Measurements from ENCODE around the gene FUT1. TPM values are rescaled to one million over a fixed set of nuclear protein-coding genes. Genes with fewer than 3 reads are reported as not detected.

The FUT1 gene
- total RNA-seq, 1 experiment from 2014 or later: 14.7 TPM

- Mint-ChIP-seq H3K4me3 (ENCODE audit: unreplicated experiment) (peak overlapping the region; percentile 89), H3K36me3 (ENCODE audit: insufficient read depth, unreplicated experiment) (no peaks in the 10 kb centered on the region), H3K9me3 (ENCODE audit: unreplicated experiment) (no peaks in the 10 kb centered on the region), H3K27me3 (ENCODE audit: insufficient read depth, unreplicated experiment) (no peaks in the 10 kb centered on the region), H3K4me1 (ENCODE audit: insufficient read depth, unreplicated experiment) (peaks cover 19% of the 10 kb centered on the region), H3K27ac (ENCODE audit: low read depth, unreplicated experiment) (peak overlapping the region; percentile 91)
- ChIA-PET CTCF (interaction anchor here (0.5 to 0.7 kb wide), 4 partner anchors 29 to 908 kb away, joined by 3 to 4 read pairs (median 3); no protein-coding TSS in a partner anchor), POLR2A (interaction anchor here (0.6 to 1.4 kb wide), 10 partner anchors 10 to 511 kb away, joined by 3 to 9 read pairs (median 4); partner anchors contain the start of genes CA11, FUT2 and PPP1R15A)
- no peak for DNase-seq (ENCODE audit: unreplicated experiment)
- no TSS peak for BruUV-seq (replicated peaks)
- TF ChIP-seq CTCF (IDR thresholded peaks at IDR 0.05; ENCODE audit: unreplicated experiment): no peak
- intact Hi-C loops (cut with micrococcal nuclease): loop anchor here (5.0 kb wide), 1 partner anchor 38 kb away; no protein-coding TSS in a partner anchor
Observed at GRCh38 chr19:48714759-48715675, 37.4 kb downstream of the FUT1 start.

- POLR2A ChIA-PET: interaction anchor here (0.6 to 1.4 kb wide), 14 partner anchors 9 to 1789 kb away, joined by 3 to 9 read pairs (median 4); partner anchors contain the start of genes CA11, FUT2 and PPP1R15A
- CTCF ChIA-PET: interaction anchor here (0.5 to 2.0 kb wide), 5 partner anchors 30 to 907 kb away, joined by 3 to 7 read pairs (median 3); no protein-coding TSS in a partner anchor
- Mint-ChIP-seq H3K4me3 (ENCODE audit: unreplicated experiment) (peak overlapping the region; percentile 89), H3K36me3 (ENCODE audit: insufficient read depth, unreplicated experiment) (no peaks in the 10 kb centered on the region), H3K27me3 (ENCODE audit: insufficient read depth, unreplicated experiment) (no peaks in the 10 kb centered on the region), H3K9me3 (ENCODE audit: unreplicated experiment) (no peaks in the 10 kb centered on the region), H3K27ac (ENCODE audit: low read depth, unreplicated experiment) (peak overlapping the region; percentile 91), H3K4me1 (ENCODE audit: insufficient read depth, unreplicated experiment) (peaks cover 19% of the 10 kb centered on the region)
- TF ChIP-seq CTCF (IDR thresholded peaks at IDR 0.05; ENCODE audit: unreplicated experiment): no peak
- intact Hi-C loops (cut with micrococcal nuclease): loop anchor here (5.0 kb wide), 1 partner anchor 37 kb away; no protein-coding TSS in a partner anchor
- DNase-seq (ENCODE audit: unreplicated experiment): peak; percentile 100
- BruUV-seq (replicated peaks): no TSS peak
Observed at GRCh38 chr19:48713864-48714755, 38.3 kb downstream of the FUT1 start.

- H3K4me3 Mint-ChIP-seq (ENCODE audit: unreplicated experiment): peak overlapping the region; percentile 89
- peaks cover 19% of the 10 kb centered on the region for H3K4me1 Mint-ChIP-seq (ENCODE audit: insufficient read depth, unreplicated experiment)
- H3K9me3 Mint-ChIP-seq (ENCODE audit: unreplicated experiment): no peaks in the 10 kb centered on the region
- no peaks in the 10 kb centered on the region for H3K36me3 Mint-ChIP-seq (ENCODE audit: insufficient read depth, unreplicated experiment)
- H3K27ac Mint-ChIP-seq (ENCODE audit: low read depth, unreplicated experiment): peak overlapping the region; percentile 91
- no peak for TF ChIP-seq CTCF (IDR thresholded peaks at IDR 0.05; ENCODE audit: unreplicated experiment)
- H3K27me3 Mint-ChIP-seq (ENCODE audit: insufficient read depth, unreplicated experiment): no peaks in the 10 kb centered on the region
- peak; percentile 33 for DNase-seq (ENCODE audit: unreplicated experiment)
- POLR2A ChIA-PET: interaction anchor here (0.6 to 1.5 kb wide), 6 partner anchors 7 to 1788 kb away, joined by 3 to 7 read pairs (median 4); no protein-coding TSS in a partner anchor
- CTCF ChIA-PET: interaction anchor here (0.6 to 2.0 kb wide), 2 partner anchors 30 to 39 kb away, joined by 4 to 7 read pairs; no protein-coding TSS in a partner anchor
- intact Hi-C loops (cut with micrococcal nuclease): loop anchor here (5.0 kb wide), 1 partner anchor 36 kb away; no protein-coding TSS in a partner anchor
- BruUV-seq (replicated peaks): no TSS peak
Observed at GRCh38 chr19:48713041-48713863, 39.2 kb downstream of the FUT1 start.

Measured in MCF 10A (cell line).